ENCODE data around the gene MALL.
"Not testable (repeated sequence)": the region's sequence is repeated elsewhere in the genome, so short reads cannot be mapped to it uniquely, and the experiment has no call there.

MALL gene

GRCh38 chr2:110049769-110050168, 65.9 kb downstream of the MALL start:
- not testable (repeated sequence) for DNase-seq

- not testable (repeated sequence) for DNase-seq
Observed at GRCh38 chr2:110048255-110049197, 67.1 kb downstream of the MALL start.

GRCh38 chr2:110047225-110047624, 68.4 kb downstream of the MALL start:
- not testable (repeated sequence) for DNase-seq

GRCh38 chr2:110041941-110042660, 73.5 kb downstream of the MALL start:
- DNase-seq: not testable (repeated sequence)

- DNase-seq: not testable (repeated sequence)
Observed at GRCh38 chr2:110037336-110037735, 78.3 kb downstream of the MALL start.

GRCh38 chr2:110035384-110035783, 80.2 kb downstream of the MALL start:
- DNase-seq: not testable (repeated sequence)

GRCh38 chr2:110034935-110035334, 80.7 kb downstream of the MALL start:
- DNase-seq: not testable (repeated sequence)

All from stimulated activated CD4-positive, alpha-beta T cell treated with anti-CD3 and anti-CD28 coated beads, Interleukin-1b, Interleukin-23, amount 100 ng/mL, for 48 hours (primary cell).